ENCODE results near the gene NUB1.

DNA sequence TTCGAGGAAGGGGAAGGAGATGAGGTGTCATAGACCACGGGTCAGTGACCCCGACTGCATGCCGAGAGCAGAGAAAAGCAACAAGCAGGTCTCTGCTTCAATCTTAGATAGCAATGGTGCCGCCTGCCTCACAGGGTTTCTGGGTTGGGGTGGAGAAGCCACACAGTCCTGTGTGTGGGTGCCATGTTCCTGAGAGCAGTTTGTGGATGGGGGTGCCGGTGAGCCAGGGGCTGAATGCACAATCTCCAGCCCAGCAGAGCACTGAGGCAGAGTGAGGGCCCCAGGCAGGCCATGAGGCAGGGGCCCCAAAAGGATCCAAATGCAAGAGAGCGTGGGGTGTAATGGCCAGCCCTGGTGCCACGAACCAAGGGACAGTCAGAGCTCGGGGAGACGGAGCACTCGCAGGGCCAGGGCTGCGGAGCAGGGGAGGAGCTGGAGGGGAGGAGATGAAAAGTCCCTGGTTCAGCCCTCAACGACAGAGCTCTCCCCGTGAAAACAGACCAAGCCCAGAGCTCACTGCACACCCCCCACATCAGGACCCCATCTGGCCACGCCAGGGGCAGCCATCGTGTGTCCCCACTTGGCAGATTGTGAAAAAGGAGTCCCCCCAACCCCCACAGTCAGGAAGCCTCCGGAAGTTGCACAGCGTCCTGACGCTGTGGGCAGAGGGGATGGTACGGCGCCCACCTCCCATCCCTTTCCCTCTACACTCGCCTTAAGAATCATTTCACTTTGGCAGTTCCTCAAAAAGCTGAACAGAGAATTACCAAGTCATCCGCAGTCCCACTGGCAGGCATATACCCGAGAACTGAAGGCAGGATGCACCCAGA is 48.4 kb downstream of the NUB1 start:
- TF ChIP-seq, protein P1, sequence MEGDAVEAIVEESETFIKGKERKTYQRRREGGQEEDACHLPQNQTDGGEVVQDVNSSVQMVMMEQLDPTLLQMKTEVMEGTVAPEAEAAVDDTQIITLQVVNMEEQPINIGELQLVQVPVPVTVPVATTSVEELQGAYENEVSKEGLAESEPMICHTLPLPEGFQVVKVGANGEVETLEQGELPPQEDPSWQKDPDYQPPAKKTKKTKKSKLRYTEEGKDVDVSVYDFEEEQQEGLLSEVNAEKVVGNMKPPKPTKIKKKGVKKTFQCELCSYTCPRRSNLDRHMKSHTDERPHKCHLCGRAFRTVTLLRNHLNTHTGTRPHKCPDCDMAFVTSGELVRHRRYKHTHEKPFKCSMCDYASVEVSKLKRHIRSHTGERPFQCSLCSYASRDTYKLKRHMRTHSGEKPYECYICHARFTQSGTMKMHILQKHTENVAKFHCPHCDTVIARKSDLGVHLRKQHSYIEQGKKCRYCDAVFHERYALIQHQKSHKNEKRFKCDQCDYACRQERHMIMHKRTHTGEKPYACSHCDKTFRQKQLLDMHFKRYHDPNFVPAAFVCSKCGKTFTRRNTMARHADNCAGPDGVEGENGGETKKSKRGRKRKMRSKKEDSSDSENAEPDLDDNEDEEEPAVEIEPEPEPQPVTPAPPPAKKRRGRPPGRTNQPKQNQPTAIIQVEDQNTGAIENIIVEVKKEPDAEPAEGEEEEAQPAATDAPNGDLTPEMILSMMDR (IDR thresholded peaks at IDR 0.05; ENCODE audit: borderline replicate concordance, extremely low read depth, low read length, poor library complexity, severe bottlenecking), result no peak
- TF ChIP-seq EZH2 (IDR thresholded peaks at IDR 0.05; ENCODE audit: borderline replicate concordance, low read depth, low read length, severe bottlenecking), result no peak
